GM18519 (cell line): Measurements from ENCODE around the gene FAM162A.
"Not testable (repeated sequence)": the region's sequence is repeated elsewhere in the genome, so short reads cannot be mapped to it uniquely, and the experiment has no call there.

Source experiments
- ATAC-seq: cut with Tn5 transposase; IDR thresholded peaks from one replicate; pipeline ENCODE4 v1.9.1; 2021; ENCODE audit warnings: mild to moderate bottlenecking, moderate library complexity; ENCODE audit not compliant: unreplicated experiment, low FRiP score

Gene FAM162A

GRCh38 chr3:122383771-122384697 is at the start of gene FAM162A:
TSS of gene FAM162A (plus strand) at chr3:122384182. CDS start at chr3:122384266, 84 bp downstream.
- ATAC-seq, result peak; percentile 80

- no peak for ATAC-seq
Observed at GRCh38 chr3:122342803-122343202, 41.2 kb upstream of the FAM162A start.

GRCh38 chr3:122343654-122344053 is 40.3 kb upstream of the FAM162A start:
- ATAC-seq, result no peak

GRCh38 chr3:122349171-122349570 is 34.8 kb upstream of the FAM162A start:
- no peak for ATAC-seq

- ATAC-seq, result no peak
Observed at GRCh38 chr3:122350814-122351418, 33.1 kb upstream of the FAM162A start.

GRCh38 chr3:122351612-122352011 is 32.4 kb upstream of the FAM162A start:
- ATAC-seq, result no peak

- ATAC-seq, result no peak
Observed at GRCh38 chr3:122353215-122353614, 30.8 kb upstream of the FAM162A start.

- ATAC-seq, result no peak
Observed at GRCh38 chr3:122353893-122354401, 30.0 kb upstream of the FAM162A start.

- ATAC-seq, result no peak
Observed at GRCh38 chr3:122355612-122356011, 28.4 kb upstream of the FAM162A start.

GRCh38 chr3:122356402-122356801 is 27.6 kb upstream of the FAM162A start:
- ATAC-seq, result no peak

- no peak for ATAC-seq
Observed at GRCh38 chr3:122357828-122358702, 25.9 kb upstream of the FAM162A start.

GRCh38 chr3:122358703-122359032 is 25.3 kb upstream of the FAM162A start:
- ATAC-seq, result no peak

- ATAC-seq, result no peak
Observed at GRCh38 chr3:122362026-122362425, 22.0 kb upstream of the FAM162A start.

GRCh38 chr3:122364490-122364889 is 19.5 kb upstream of the FAM162A start:
- no peak for ATAC-seq

GRCh38 chr3:122365073-122365472 is 18.9 kb upstream of the FAM162A start:
- no peak for ATAC-seq

- not testable (repeated sequence) for ATAC-seq
Observed at GRCh38 chr3:122365582-122366378, 18.2 kb upstream of the FAM162A start.

- no peak for ATAC-seq
Observed at GRCh38 chr3:122366379-122366749, 17.6 kb upstream of the FAM162A start.

GRCh38 chr3:122374034-122374433 is 9.9 kb upstream of the FAM162A start:
- ATAC-seq, result no peak

- ATAC-seq, result no peak
Observed at GRCh38 chr3:122377975-122378374, 6.0 kb upstream of the FAM162A start.
